ENCODE results near the gene EBF3.

The EBF3 gene

GRCh38 chr10:129887986-129888783 lies 75.9 kb downstream of the EBF3 start:
- DNase-seq (ENCODE audit: low spot score): no peak

GRCh38 chr10:129887381-129887905 lies 76.6 kb downstream of the EBF3 start:
- DNase-seq (ENCODE audit: low spot score): no peak

GRCh38 chr10:129886263-129886662 lies 77.8 kb downstream of the EBF3 start:
- no peak for DNase-seq (ENCODE audit: low spot score)

- no peak for DNase-seq (ENCODE audit: low spot score)
These were observed 78.5 kb downstream of the EBF3 start for GRCh38 chr10:129885526-129885925.

- no peak for DNase-seq (ENCODE audit: low spot score)
These were observed 79.5 kb downstream of the EBF3 start for GRCh38 chr10:129884398-129885078.

GRCh38 chr10:129883626-129884397 lies 80.3 kb downstream of the EBF3 start:
- no peak for DNase-seq (ENCODE audit: low spot score)

GRCh38 chr10:129883029-129883428 lies 81.0 kb downstream of the EBF3 start:
- no peak for DNase-seq (ENCODE audit: low spot score)

- DNase-seq (ENCODE audit: low spot score): no peak
These were observed 81.6 kb downstream of the EBF3 start for GRCh38 chr10:129882291-129883010.

- DNase-seq (ENCODE audit: low spot score): no peak
These were observed 82.4 kb downstream of the EBF3 start for GRCh38 chr10:129881641-129882040.

- DNase-seq (ENCODE audit: low spot score): no peak
These were observed 83.7 kb downstream of the EBF3 start for GRCh38 chr10:129880191-129880870.

- no peak for DNase-seq (ENCODE audit: low spot score)
These were observed 84.4 kb downstream of the EBF3 start for GRCh38 chr10:129879655-129880054.

- DNase-seq (ENCODE audit: low spot score): no peak
These were observed 85.2 kb downstream of the EBF3 start for GRCh38 chr10:129878835-129879234.

GRCh38 chr10:129877773-129878371 lies 86.2 kb downstream of the EBF3 start:
- peak; percentile 32 for DNase-seq (ENCODE audit: low spot score)

GRCh38 chr10:129876838-129877237 lies 87.2 kb downstream of the EBF3 start:
- no peak for DNase-seq (ENCODE audit: low spot score)

GRCh38 chr10:129875993-129876726 lies 87.9 kb downstream of the EBF3 start:
- DNase-seq (ENCODE audit: low spot score): no peak

GRCh38 chr10:129873351-129873750 lies 90.7 kb downstream of the EBF3 start:
- DNase-seq (ENCODE audit: low spot score): no peak

- DNase-seq (ENCODE audit: low spot score): no peak
These were observed 92.1 kb downstream of the EBF3 start for GRCh38 chr10:129871966-129872365.

- no peak for DNase-seq (ENCODE audit: low spot score)
These were observed 93.0 kb downstream of the EBF3 start for GRCh38 chr10:129870961-129871621.

GRCh38 chr10:129870474-129870757 lies 93.7 kb downstream of the EBF3 start:
- no peak for DNase-seq (ENCODE audit: low spot score)
